ENCODE measurements around the gene LARP4. TPM values are rescaled to one million over a fixed set of nuclear protein-coding genes. Genes with fewer than 3 reads are reported as not detected.
A peak's percentile ranks its signal among the peaks of the same experiment; 100 is the strongest.
"Not testable (repeated sequence)": the region's sequence is repeated elsewhere in the genome, so short reads cannot be mapped to it uniquely, and the experiment has no call there.

Gene LARP4
- 14.3 and 17.3 TPM in 2 replicates for total RNA-seq (2014; rRNA removed; shearing (Covaris generic))

- DNase-seq (ENCODE audit: low read depth): peak; percentile 95
Measured at GRCh38 chr12:50400638-50401499, at the start of gene LARP4. Gene LARP4, plus strand, starts transcription at chr12:50400885. Its CDS starts 126 bp downstream, at chr12:50401011.

GRCh38 chr12:50351120-50352043 is 49.3 kb upstream of the LARP4 start:
- no peak for DNase-seq (ENCODE audit: low read depth)

GRCh38 chr12:50353404-50353803 is 47.3 kb upstream of the LARP4 start:
- DNase-seq (ENCODE audit: low read depth): no peak

- peak; percentile 39 for DNase-seq (ENCODE audit: low read depth)
Measured at GRCh38 chr12:50353869-50354593, 46.7 kb upstream of the LARP4 start.

- DNase-seq (ENCODE audit: low read depth): peak; percentile 18
Measured at GRCh38 chr12:50354908-50355307, 45.8 kb upstream of the LARP4 start.

- no peak for DNase-seq (ENCODE audit: low read depth)
Measured at GRCh38 chr12:50355365-50355764, 45.3 kb upstream of the LARP4 start.

- no peak for DNase-seq (ENCODE audit: low read depth)
Measured at GRCh38 chr12:50362671-50363070, 38.0 kb upstream of the LARP4 start.

GRCh38 chr12:50363141-50363540 is 37.5 kb upstream of the LARP4 start:
- no peak for DNase-seq (ENCODE audit: low read depth)

- no peak for DNase-seq (ENCODE audit: low read depth)
Measured at GRCh38 chr12:50365709-50366406, 34.8 kb upstream of the LARP4 start.

GRCh38 chr12:50370672-50371071 is 30.0 kb upstream of the LARP4 start:
- not testable (repeated sequence) for DNase-seq (ENCODE audit: low read depth)

- DNase-seq (ENCODE audit: low read depth): no peak
Measured at GRCh38 chr12:50375802-50376201, 24.9 kb upstream of the LARP4 start.

GRCh38 chr12:50380761-50381325 is 19.8 kb upstream of the LARP4 start:
- DNase-seq (ENCODE audit: low read depth): no peak

- DNase-seq (ENCODE audit: low read depth): no peak
Measured at GRCh38 chr12:50387487-50387886, 13.2 kb upstream of the LARP4 start.

- DNase-seq (ENCODE audit: low read depth): no peak
Measured at GRCh38 chr12:50387972-50388478, 12.7 kb upstream of the LARP4 start.

GRCh38 chr12:50388793-50389192 is 11.9 kb upstream of the LARP4 start:
- not testable (repeated sequence) for DNase-seq (ENCODE audit: low read depth)

GRCh38 chr12:50390316-50390741 is 10.4 kb upstream of the LARP4 start:
- DNase-seq (ENCODE audit: low read depth): peak; percentile 83

GRCh38 chr12:50394469-50395029 is 6.1 kb upstream of the LARP4 start:
- peak; percentile 24 for DNase-seq (ENCODE audit: low read depth)

GRCh38 chr12:50397117-50397650 is 3.5 kb upstream of the LARP4 start:
- DNase-seq (ENCODE audit: low read depth): no peak

GRCh38 chr12:50398931-50399330 is 1.8 kb upstream of the LARP4 start:
- no peak for DNase-seq (ENCODE audit: low read depth)

GRCh38 chr12:50400104-50400637 is 514 bp upstream of the LARP4 start:
- peak; percentile 47 for DNase-seq (ENCODE audit: low read depth)
